HEK293 (cell line): ENCODE measurements around the gene TALDO1.

Source experiments
- GLI2 ChIP-seq: fragments of 450-650 bp; formaldehyde crosslinking; IDR thresholded peaks from 2 replicates; pipeline ENCODE4; 2017; ENCODE audit warnings: missing biosample characterization, missing genetic modification characterization, low read depth, borderline replicate concordance
- SALL2 ChIP-seq: fragments of 450-650 bp; formaldehyde crosslinking; IDR thresholded peaks from 2 replicates; pipeline ENCODE4 v1.5.0; 2017; ENCODE audit warnings: missing biosample characterization, mild to moderate bottlenecking, missing genetic modification characterization, borderline replicate concordance
- ZNF677 ChIP-seq: fragments of 450-650 bp; IDR thresholded peaks from 2 replicates; pipeline ENCODE4 v1.5.0; 2018; ENCODE audit warnings: missing biosample characterization, mild to moderate bottlenecking, missing genetic modification characterization, moderate library complexity
- TF ChIP-seq, protein P1 (sequence below): fragments of 450-650 bp; formaldehyde crosslinking; conservative IDR thresholded peaks from 2 replicates; pipeline ENCODE4 v1.5.1; 2016; ENCODE audit warnings: low read depth, missing biosample characterization, missing genetic modification characterization
- TF ChIP-seq, protein P2 (sequence below): fragments of 450-650 bp; formaldehyde crosslinking; IDR thresholded peaks from 2 replicates; pipeline ENCODE4 v1.5.1; 2016; ENCODE audit warnings: missing biosample characterization, missing genetic modification characterization

DNA sequence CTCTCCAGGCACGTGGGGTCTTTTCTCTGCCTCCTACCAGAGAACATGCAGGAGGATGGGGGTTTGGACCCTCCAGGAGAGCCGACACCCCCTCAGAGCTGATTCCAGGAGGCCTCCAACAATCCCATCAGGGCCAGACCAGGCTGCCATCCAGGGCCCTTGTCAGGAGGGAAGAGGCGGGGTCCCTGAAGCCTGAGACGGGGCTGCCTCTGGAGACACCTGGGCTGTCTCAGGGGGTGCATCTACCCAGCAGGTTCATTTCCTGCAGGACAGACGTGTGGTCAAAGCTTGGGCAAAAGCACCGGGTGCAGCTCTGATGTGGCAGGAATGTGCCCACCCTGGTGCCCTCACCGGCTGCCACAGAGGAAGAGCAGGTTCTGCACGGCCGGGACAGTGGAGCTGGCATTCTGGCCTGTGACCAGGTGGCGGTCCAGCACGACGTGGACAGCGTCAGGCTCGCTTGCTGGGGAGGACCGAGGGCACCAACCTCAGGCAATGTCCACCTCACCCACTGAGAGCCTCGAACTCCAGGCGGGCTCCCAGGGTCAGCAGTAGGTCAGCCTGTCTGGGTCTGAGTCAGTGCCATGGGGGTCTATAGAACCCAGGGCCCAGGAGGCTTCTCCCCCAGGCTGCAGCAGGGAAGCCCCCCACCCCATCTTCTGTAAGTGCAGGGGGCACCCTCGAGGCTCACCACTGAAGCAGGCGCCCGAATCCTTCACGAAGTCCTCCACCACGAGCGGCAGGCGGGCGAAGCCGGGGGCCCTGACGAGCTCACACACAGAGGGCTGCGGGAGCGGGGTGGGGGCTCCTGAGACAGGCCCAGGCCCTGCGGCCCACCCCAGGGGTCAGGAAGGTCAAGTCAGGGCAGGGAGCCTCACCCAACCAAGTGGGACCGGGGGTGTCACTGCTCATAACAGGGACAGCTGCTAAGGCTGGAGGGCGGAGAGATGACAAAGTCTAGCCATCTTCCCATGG lies 23.7 kb downstream of the TALDO1 start:
- TF ChIP-seq GLI2 (tag by site-specific recombination), result no peak
- TF ChIP-seq, protein P1, sequence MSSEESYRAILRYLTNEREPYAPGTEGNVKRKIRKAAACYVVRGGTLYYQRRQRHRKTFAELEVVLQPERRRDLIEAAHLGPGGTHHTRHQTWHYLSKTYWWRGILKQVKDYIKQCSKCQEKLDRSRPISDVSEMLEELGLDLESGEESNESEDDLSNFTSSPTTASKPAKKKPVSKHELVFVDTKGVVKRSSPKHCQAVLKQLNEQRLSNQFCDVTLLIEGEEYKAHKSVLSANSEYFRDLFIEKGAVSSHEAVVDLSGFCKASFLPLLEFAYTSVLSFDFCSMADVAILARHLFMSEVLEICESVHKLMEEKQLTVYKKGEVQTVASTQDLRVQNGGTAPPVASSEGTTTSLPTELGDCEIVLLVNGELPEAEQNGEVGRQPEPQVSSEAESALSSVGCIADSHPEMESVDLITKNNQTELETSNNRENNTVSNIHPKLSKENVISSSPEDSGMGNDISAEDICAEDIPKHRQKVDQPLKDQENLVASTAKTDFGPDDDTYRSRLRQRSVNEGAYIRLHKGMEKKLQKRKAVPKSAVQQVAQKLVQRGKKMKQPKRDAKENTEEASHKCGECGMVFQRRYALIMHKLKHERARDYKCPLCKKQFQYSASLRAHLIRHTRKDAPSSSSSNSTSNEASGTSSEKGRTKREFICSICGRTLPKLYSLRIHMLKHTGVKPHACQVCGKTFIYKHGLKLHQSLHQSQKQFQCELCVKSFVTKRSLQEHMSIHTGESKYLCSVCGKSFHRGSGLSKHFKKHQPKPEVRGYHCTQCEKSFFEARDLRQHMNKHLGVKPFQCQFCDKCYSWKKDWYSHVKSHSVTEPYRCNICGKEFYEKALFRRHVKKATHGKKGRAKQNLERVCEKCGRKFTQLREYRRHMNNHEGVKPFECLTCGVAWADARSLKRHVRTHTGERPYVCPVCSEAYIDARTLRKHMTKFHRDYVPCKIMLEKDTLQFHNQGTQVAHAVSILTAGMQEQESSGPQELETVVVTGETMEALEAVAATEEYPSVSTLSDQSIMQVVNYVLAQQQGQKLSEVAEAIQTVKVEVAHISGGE (tag by site-specific recombination), result no peak
- no peak for TF ChIP-seq ZNF677
- no peak for TF ChIP-seq SALL2 (tag by site-specific recombination)
- TF ChIP-seq, protein P2, sequence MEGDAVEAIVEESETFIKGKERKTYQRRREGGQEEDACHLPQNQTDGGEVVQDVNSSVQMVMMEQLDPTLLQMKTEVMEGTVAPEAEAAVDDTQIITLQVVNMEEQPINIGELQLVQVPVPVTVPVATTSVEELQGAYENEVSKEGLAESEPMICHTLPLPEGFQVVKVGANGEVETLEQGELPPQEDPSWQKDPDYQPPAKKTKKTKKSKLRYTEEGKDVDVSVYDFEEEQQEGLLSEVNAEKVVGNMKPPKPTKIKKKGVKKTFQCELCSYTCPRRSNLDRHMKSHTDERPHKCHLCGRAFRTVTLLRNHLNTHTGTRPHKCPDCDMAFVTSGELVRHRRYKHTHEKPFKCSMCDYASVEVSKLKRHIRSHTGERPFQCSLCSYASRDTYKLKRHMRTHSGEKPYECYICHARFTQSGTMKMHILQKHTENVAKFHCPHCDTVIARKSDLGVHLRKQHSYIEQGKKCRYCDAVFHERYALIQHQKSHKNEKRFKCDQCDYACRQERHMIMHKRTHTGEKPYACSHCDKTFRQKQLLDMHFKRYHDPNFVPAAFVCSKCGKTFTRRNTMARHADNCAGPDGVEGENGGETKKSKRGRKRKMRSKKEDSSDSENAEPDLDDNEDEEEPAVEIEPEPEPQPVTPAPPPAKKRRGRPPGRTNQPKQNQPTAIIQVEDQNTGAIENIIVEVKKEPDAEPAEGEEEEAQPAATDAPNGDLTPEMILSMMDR (tag by site-specific recombination), result no peak
